HepG2 (cell line): ENCODE results near the gene TMEM250. TPM values are rescaled to one million over a fixed set of nuclear protein-coding genes. Genes with fewer than 3 reads are reported as not detected.

Experiments
- ATAC-seq: fragments of 200-7000 bp; cut with Tn5 transposase; 3 replicates; pipeline ENCODE4 v1.9.1; 2020; ENCODE audit warnings: mild to moderate bottlenecking, moderate library complexity
- BruUV-seq: library from RNA; stranded (reverse); fragments of 400-500 nt; replicated peaks from 2 replicates; lab custom pipeline; 2021; lab: Mats Ljungman, UMichigan
- CTCF ChIA-PET: fragments of 300-600 bp; formaldehyde crosslinking; extraction: SDS; loops from one replicate; lab custom pipeline; 2021; ENCODE audit warnings: low total read pairs, inconsistent platforms, low intra/inter-chr PET ratio; lab: Yijun Ruan, JAX
- POLR2A ChIA-PET: fragments of 350-600 bp; sonication (Branson Sonifier 250); formaldehyde crosslinking; loops from one replicate; lab custom pipeline; 2020; ENCODE audit warnings: antibody characterized with exemption, inconsistent platforms; lab: Yijun Ruan, JAX
- DNase-seq: peaks from one replicate; pipeline ENCODE4 v3.0.0-alpha.2; 2015; ENCODE audit warnings: low spot score
- FAIRE-seq: peaks from 3 replicates; lab custom pipeline; 2011; peaks lifted over from hg19 to GRCh38; lab: Jason Lieb, UNC
- H2AFZ ChIP-seq: one replicate; pipeline ENCODE4 v1.6.1; 2011; ENCODE audit warnings: low read length, inconsistent platforms
- H3K27ac ChIP-seq: fragments of 300-600 bp; 3 replicates; pipeline ENCODE4 v1.8.0; 2011; ENCODE audit warnings: mixed run types, mild to moderate bottlenecking, mixed read lengths, low read length, inconsistent platforms; ENCODE audit not compliant: insufficient read depth; ENCODE audit errors: extremely low read length
- H3K27me3 ChIP-seq, 2 experiments: fragments of 200-600 bp in 1 of 2; 2 replicates in 1 of 2; 3 replicates in 1 of 2; pipeline versions ENCODE4 v1.6.0 to v1.8.0; 2011; ENCODE audit warnings: low read length in 2 of 2, mild to moderate bottlenecking in 2 of 2, moderate library complexity in 2 of 2, inconsistent platforms in 1 of 2; ENCODE audit not compliant: insufficient read depth in 2 of 2, control insufficient read depth in 1 of 2
- H3K36me3 ChIP-seq, 2 experiments: fragments of 200-600 bp in 1 of 2; replicated peaks in 1 of 2; 2 replicates in 1 of 2; 3 replicates in 1 of 2; pipeline versions ENCODE4 v1.5.1 to v1.8.0; 2011; ENCODE audit warnings: low read length in 2 of 2, inconsistent platforms in 1 of 2; ENCODE audit not compliant: insufficient read depth in 2 of 2, control insufficient read depth in 1 of 2
- H3K4me1 ChIP-seq: 2 replicates; pipeline ENCODE4 v1.5.1; 2012; ENCODE audit warnings: low read length, inconsistent platforms; ENCODE audit not compliant: insufficient read depth
- H3K4me2 ChIP-seq: 2 replicates; pipeline ENCODE4 v1.6.0; 2011; ENCODE audit warnings: low read depth, low read length, inconsistent platforms
- H3K4me3 ChIP-seq, 3 experiments: fragments of 200-600 bp in 1 of 3; sonication (generic), shearing (Covaris generic) in 1 of 3; replicated peaks in 1 of 3; 2 replicates each; pipeline ENCODE4 v1.5.1; 2011 to 2016; ENCODE audit warnings: low read length in 3 of 3, inconsistent platforms in 2 of 3, low read depth in 2 of 3, mild to moderate bottlenecking in 2 of 3, control low read depth in 1 of 3, mixed read lengths in 1 of 3; ENCODE audit not compliant: insufficient read depth in 1 of 3
- H3K79me2 ChIP-seq: one replicate; pipeline ENCODE4 v1.6.1; 2011; ENCODE audit warnings: low read length, inconsistent platforms; ENCODE audit not compliant: insufficient read depth
- H3K9ac ChIP-seq: 2 replicates; pipeline ENCODE4 v1.6.0; 2011; ENCODE audit warnings: mild to moderate bottlenecking, low read depth, low read length, inconsistent platforms; ENCODE audit not compliant: insufficient read depth
- H3K9me3 ChIP-seq: 2 replicates; pipeline ENCODE4 v1.5.1; 2012; ENCODE audit warnings: mild to moderate bottlenecking, low read length
- H4K20me1 ChIP-seq: 2 replicates; pipeline ENCODE4 v1.6.0; 2011; ENCODE audit warnings: inconsistent platforms, mild to moderate bottlenecking, low read length, moderate library complexity; ENCODE audit not compliant: insufficient read depth
- ATRX ChIP-seq: sonication (generic); formaldehyde crosslinking; IDR thresholded peaks from 2 replicates; pipeline ENCODE4 v1.4.0; 2020; ENCODE audit warnings: missing genetic modification reagents, borderline replicate concordance
- FIP1L1 ChIP-seq: fragments of 200-400 bp; formaldehyde crosslinking; IDR thresholded peaks from 2 replicates; pipeline ENCODE4 v1.6.1; 2018; ENCODE audit warnings: low read depth, mild to moderate bottlenecking, low read length, moderate library complexity, borderline replicate concordance; ENCODE audit not compliant: insufficient read depth
- IKZF1 ChIP-seq: fragments of 450-650 bp; IDR thresholded peaks from 2 replicates; pipeline ENCODE4 v1.7.1; 2016
- KLF12 ChIP-seq: sonication (generic); formaldehyde crosslinking; IDR thresholded peaks from 2 replicates; pipeline ENCODE4 v1.4.0; 2020; ENCODE audit warnings: missing genetic modification reagents, borderline replicate concordance
- MEIS1 ChIP-seq: sonication (generic); formaldehyde crosslinking; IDR thresholded peaks from 2 replicates; pipeline ENCODE4 v1.9.0; 2021; ENCODE audit warnings: mild to moderate bottlenecking, missing genetic modification reagents, moderate library complexity, borderline replicate concordance
- RARG ChIP-seq: sonication (generic); formaldehyde crosslinking; IDR thresholded peaks from 2 replicates; pipeline ENCODE4 v1.4.0; 2020; ENCODE audit warnings: low read depth, mild to moderate bottlenecking, missing genetic modification reagents
- THAP11 ChIP-seq: IDR thresholded peaks from 2 replicates; pipeline ENCODE4 v1.6.1; 2016; ENCODE audit warnings: missing biosample characterization, missing genetic modification reagents
- ZMAT3 ChIP-seq: sonication (generic); formaldehyde crosslinking; conservative IDR thresholded peaks from 2 replicates; pipeline ENCODE4 v1.7.0; 2021; ENCODE audit warnings: missing genetic modification reagents
- ZNF20 ChIP-seq: sonication (generic); formaldehyde crosslinking; IDR thresholded peaks from 2 replicates; pipeline ENCODE4 v1.4.0; 2020; ENCODE audit warnings: mild to moderate bottlenecking, moderate library complexity, missing genetic modification reagents
- ZNF354B ChIP-seq: sonication (generic); formaldehyde crosslinking; IDR thresholded peaks from 2 replicates; pipeline ENCODE4 v1.8.0; 2022; ENCODE audit warnings: mild to moderate bottlenecking, missing genetic modification reagents
- WGBS: methylation state at CpG from one replicate; pipeline ENCODE4 v1.1.6; 2017; ENCODE audit warnings: low lambda C conversion rate; 5-methylcytosine and 5-hydroxymethylcytosine counted together
- in situ Hi-C: cut with HindIII; loops from 2 replicates; pipeline ENCODE4 v1.10.0; 2017; ENCODE audit warnings: low pct_unique_long_range_greater_than_20kb; ENCODE audit not compliant: extremely low pct_ligation_motif_present
- intact Hi-C: fragments of 100-400 bp; cut with micrococcal nuclease; formaldehyde crosslinking; loops from one replicate; pipeline ENCODE4 v1.10.0; 2022; ENCODE audit not compliant: unreplicated experiment
- polyA plus RNA-seq, 8 experiments: library from polyadenylated mRNA; depleted of rRNA in 3 of 8; stranded (reverse) in 7 of 8; unstranded in 1 of 8; fragments of >200 nt; fragmentation: Illumina TruSeq in 4 of 8; extraction: Trizol in 4 of 8; gene quantifications; 2 replicates each; pipeline versions ENCODE4 v1.2.1 to v1.2.3, GENCODE V29; 2011 to 2016; ENCODE audit warnings: low read depth in 4 of 8, missing spikeins in 1 of 8, mixed read lengths in 1 of 8; ENCODE audit not compliant: insufficient read depth in 1 of 8
- total RNA-seq, 5 experiments: library from RNA; depleted of rRNA; stranded (reverse); fragments of >200 nt; fragmentation: Illumina TruSeq; extraction: Trizol; gene quantifications; 2 replicates each; pipeline ENCODE4 v1.2.3, GENCODE V29; 2016; ENCODE audit warnings: low read depth in 1 of 5
- TF ChIP-seq, protein P1 (sequence below): sonication (generic); formaldehyde crosslinking; IDR thresholded peaks from 2 replicates; pipeline ENCODE4 v1.5.0; 2020; ENCODE audit warnings: mild to moderate bottlenecking, missing genetic modification reagents, moderate library complexity
- TF ChIP-seq, protein P2 (sequence below): sonication (generic); formaldehyde crosslinking; IDR thresholded peaks from 2 replicates; pipeline ENCODE4 v1.5.0; 2020; ENCODE audit warnings: missing genetic modification reagents

TMEM250 gene
- total and polyA plus RNA-seq, 2 of the 13 experiments (the other 11 are each of a cell fraction or from before 2014, with no cell fraction given) = 5.5 to 13.9 TPM

DNA sequence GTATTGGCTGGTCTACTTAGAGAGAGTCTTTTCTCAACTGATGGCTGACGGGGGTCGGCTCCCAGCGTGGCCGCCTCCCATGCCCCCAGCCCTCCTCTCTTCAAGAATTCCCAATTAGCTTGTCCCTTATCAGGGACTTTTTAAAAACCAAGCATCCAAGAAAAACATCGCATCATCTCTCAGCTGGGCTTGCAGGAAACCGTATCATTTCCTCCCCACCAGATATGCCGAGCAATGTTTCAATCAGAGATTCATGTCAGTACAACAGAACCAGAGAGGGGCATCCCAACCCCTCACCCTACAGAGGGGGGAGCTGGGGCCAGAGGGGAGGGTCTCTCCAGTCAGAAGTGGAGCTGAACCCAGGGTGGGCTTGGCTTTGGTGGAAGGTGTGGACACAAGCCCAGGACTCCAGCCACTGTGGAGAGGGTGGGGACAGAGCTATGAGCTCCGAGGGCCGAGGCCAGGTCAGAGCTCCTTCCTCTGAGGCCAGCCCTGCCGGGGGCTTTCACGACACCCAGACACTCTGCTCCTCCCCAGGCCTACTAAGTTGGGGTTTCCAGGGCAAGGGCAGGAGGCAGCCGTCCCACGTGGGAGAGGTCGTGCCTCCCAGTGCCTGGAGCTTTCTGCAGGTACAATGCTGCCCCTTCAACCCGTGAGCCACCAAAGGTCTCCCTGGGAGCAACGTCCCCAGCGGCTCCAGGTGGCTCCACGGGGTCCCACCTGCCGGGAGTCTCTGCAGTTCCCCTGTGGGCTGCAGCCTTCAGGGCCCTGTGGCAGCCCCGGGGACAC is 39.0 kb upstream of the TMEM250 start:
- H3K36me3 ChIP-seq = no peaks in the 10 kb centered on the region
- no peak overlapping the region for H2AFZ ChIP-seq
- peaks cover 12 to 59% of the 10 kb centered on the region in 2 experiments; a peak in 4 of 5 replicates for H3K27me3 ChIP-seq
- DNase-seq = no peak
- ATAC-seq = no peak
- no peak overlapping the region for H3K9ac ChIP-seq
- no peak overlapping the region for H3K4me2 ChIP-seq
- intact Hi-C loops = no loop called here
- ChIA-PET POLR2A (no interaction called here), CTCF (no interaction called here)
- in situ Hi-C loops = no loop called here
- H4K20me1 ChIP-seq = no peaks in the 10 kb centered on the region
- H3K27ac ChIP-seq = no peak overlapping the region
- no peak for FAIRE-seq
- H3K4me1 ChIP-seq = no peaks in the 10 kb centered on the region; the same call in 1 of the 2 replicates
- no peaks in the 10 kb centered on the region for H3K79me2 ChIP-seq
- 59% methylated on average over 10 of the region's 20 CpGs for WGBS
- no peak overlapping the region for H3K4me3 ChIP-seq
- no peaks in the 10 kb centered on the region for H3K9me3 ChIP-seq
- no TSS peak for BruUV-seq
- TF ChIP-seq KLF12 (CRISPR knock-in tag) (no peak), THAP11 (CRISPR knock-in tag) (no peak), ATRX (CRISPR knock-in tag) (no peak), RARG (CRISPR knock-in tag) (no peak)

- H3K9me3 ChIP-seq = no peaks in the 10 kb centered on the region
- POLR2A ChIA-PET = no interaction called here
- intact Hi-C loops (no loop called here), in situ Hi-C loops (no loop called here)
- no peak overlapping the region for H3K27ac ChIP-seq
- H4K20me1 ChIP-seq = no peaks in the 10 kb centered on the region
- no peak for ATAC-seq
- no peak for DNase-seq
- H2AFZ ChIP-seq = no peak overlapping the region
- H3K4me3 ChIP-seq = no peak overlapping the region
- H3K27me3 ChIP-seq = peaks cover 12 to 66% of the 10 kb centered on the region in 2 experiments; a peak in 4 of 5 replicates
- no peak overlapping the region for H3K4me2 ChIP-seq
- no peak for FAIRE-seq
- no TSS peak for BruUV-seq
- no peak overlapping the region for H3K9ac ChIP-seq
- H3K36me3 ChIP-seq = no peaks in the 10 kb centered on the region
- no peaks in the 10 kb centered on the region for H3K79me2 ChIP-seq
- H3K4me1 ChIP-seq = no peaks in the 10 kb centered on the region; the same call in 1 of the 2 replicates
- CTCF ChIA-PET = no interaction called here
- 61% methylated on average over 26 of the region's 42 CpGs for WGBS
- TF ChIP-seq IKZF1 = no peak
- TF ChIP-seq ZNF20 (CRISPR knock-in tag) = no peak
- TF ChIP-seq ZNF354B (CRISPR knock-in tag) = no peak
- TF ChIP-seq FIP1L1 = no peak
- TF ChIP-seq, protein P1, sequence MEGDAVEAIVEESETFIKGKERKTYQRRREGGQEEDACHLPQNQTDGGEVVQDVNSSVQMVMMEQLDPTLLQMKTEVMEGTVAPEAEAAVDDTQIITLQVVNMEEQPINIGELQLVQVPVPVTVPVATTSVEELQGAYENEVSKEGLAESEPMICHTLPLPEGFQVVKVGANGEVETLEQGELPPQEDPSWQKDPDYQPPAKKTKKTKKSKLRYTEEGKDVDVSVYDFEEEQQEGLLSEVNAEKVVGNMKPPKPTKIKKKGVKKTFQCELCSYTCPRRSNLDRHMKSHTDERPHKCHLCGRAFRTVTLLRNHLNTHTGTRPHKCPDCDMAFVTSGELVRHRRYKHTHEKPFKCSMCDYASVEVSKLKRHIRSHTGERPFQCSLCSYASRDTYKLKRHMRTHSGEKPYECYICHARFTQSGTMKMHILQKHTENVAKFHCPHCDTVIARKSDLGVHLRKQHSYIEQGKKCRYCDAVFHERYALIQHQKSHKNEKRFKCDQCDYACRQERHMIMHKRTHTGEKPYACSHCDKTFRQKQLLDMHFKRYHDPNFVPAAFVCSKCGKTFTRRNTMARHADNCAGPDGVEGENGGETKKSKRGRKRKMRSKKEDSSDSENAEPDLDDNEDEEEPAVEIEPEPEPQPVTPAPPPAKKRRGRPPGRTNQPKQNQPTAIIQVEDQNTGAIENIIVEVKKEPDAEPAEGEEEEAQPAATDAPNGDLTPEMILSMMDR (CRISPR knock-in tag) = no peak
- no peak for TF ChIP-seq ZMAT3
- TF ChIP-seq, protein P2, sequence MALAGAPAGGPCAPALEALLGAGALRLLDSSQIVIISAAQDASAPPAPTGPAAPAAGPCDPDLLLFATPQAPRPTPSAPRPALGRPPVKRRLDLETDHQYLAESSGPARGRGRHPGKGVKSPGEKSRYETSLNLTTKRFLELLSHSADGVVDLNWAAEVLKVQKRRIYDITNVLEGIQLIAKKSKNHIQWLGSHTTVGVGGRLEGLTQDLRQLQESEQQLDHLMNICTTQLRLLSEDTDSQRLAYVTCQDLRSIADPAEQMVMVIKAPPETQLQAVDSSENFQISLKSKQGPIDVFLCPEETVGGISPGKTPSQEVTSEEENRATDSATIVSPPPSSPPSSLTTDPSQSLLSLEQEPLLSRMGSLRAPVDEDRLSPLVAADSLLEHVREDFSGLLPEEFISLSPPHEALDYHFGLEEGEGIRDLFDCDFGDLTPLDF = no peak
- TF ChIP-seq MEIS1 (CRISPR knock-in tag) = no peak
These were observed 37.8 kb upstream of the TMEM250 start for GRCh38 chr9:136156209-136157120.
